GM21390 (cell line): Measurements from ENCODE around the gene NUPR1.
"Not testable (repeated sequence)": the region's sequence is repeated elsewhere in the genome, so short reads cannot be mapped to it uniquely, and the experiment has no call there.

Experiments used
- ATAC-seq: cut with Tn5 transposase; IDR thresholded peaks from one replicate; pipeline ENCODE4 v1.9.1; 2021; ENCODE audit not compliant: unreplicated experiment

Gene NUPR1

GRCh38 chr16:28555561-28555960 lies 16.8 kb upstream of the NUPR1 start:
- no peak for ATAC-seq

GRCh38 chr16:28554634-28555423 lies 16.1 kb upstream of the NUPR1 start:
- ATAC-seq: no peak

DNA sequence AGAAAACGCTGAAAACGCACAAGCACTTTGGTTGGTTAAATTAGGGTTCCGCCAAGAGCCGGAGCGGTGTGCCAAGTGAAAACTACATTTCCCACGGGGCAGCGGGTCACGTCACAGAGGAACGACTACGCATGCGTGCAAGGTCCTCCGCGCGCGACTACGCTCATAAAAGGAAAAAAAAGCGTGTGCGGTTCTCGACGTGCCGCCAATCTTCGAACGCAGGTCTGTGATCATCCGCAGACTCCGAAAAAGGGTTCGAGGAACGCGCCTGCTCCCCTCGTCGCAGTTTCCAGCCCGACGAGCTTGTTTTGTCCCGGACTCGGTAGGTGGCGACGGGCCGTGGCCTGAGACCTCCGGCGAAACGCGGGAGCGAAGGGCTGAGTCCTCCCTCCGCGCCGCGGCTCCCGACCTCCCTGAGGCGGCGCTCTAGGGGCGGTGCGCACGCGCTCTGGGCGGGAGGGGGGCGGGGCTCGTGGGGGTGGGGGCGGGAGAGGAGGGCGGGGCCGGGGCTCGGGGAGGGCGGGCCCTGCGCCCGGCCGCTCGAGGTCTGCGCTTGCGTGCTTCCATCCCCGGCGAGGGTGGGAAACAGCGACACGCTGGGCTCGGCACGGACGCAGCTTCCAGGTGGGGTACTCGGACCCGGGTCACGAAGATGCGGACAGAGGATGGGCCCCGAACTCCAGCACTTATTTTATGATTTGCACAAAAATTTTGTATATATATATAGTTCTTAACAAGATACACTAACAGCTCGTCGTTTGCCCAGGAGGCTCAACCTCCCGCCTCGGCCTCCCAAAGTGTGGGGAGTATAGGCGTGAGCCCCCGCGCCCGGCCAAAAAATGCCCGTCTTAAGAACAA lies 15.2 kb upstream of the NUPR1 start, which contains the start of gene SGF29:
TSS of gene SGF29 (plus strand) at position 145 of the 858 bp plus-strand sequence. CDS start 27,150 bp downstream, outside the sequence.
- peak; percentile 68 for ATAC-seq

GRCh38 chr16:28549301-28549899 lies 10.6 kb upstream of the NUPR1 start:
- ATAC-seq: no peak

GRCh38 chr16:28548306-28548802 lies 9.6 kb upstream of the NUPR1 start:
- no peak for ATAC-seq

GRCh38 chr16:28546626-28547025 lies 7.9 kb upstream of the NUPR1 start:
- ATAC-seq: no peak

- not testable (repeated sequence) for ATAC-seq
These were observed 7.2 kb upstream of the NUPR1 start for GRCh38 chr16:28545964-28546363.

- ATAC-seq: no peak
These were observed 6.2 kb upstream of the NUPR1 start for GRCh38 chr16:28544998-28545397.

GRCh38 chr16:28543072-28543471 lies 4.3 kb upstream of the NUPR1 start:
- ATAC-seq: no peak

DNA sequence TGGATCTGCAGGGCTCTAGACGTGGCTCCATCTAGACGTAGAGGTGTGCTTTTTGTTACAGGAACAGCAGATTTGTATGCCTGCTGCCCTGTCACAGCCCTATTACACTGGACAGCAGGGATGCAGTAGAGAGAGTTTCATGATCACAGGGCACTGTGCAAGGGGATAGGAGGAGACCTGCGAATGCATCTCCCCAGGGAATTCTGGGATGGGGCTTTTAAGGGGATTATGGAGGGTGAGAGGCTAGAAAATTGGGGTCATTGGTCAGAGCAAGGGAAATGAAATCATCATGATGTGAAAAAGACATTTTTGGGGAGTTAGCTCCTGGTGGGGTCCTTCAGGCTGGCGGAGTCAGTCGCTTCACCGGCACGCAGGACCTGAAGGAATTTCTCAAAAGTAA lies 3.9 kb upstream of the NUPR1 start:
- ATAC-seq: no peak

DNA sequence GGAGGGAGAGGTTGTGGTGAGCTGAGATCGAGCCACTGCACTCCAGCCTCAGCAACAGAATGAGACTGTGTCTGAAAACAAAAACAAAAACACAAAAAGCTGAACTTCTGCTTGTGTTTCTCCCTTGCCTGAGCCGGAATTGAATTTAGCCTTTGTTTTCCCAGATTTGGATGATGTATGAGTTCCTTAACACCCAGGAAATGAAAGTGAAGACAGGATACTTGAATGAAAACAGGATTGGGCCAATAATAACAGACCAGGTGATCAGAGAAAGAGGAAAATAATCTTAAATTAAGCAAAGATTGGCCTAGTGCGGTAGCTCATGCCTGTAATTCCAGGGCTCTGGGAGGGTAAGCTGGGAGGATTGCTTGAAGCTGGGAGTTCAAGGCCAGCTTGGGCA lies 1.6 kb upstream of the NUPR1 start:
- ATAC-seq: no peak

- no peak for ATAC-seq
These were observed 626 bp downstream of the NUPR1 start for GRCh38 chr16:28537964-28538732.

- no peak for ATAC-seq
These were observed 1.7 kb downstream of the NUPR1 start for GRCh38 chr16:28537076-28537475.

DNA sequence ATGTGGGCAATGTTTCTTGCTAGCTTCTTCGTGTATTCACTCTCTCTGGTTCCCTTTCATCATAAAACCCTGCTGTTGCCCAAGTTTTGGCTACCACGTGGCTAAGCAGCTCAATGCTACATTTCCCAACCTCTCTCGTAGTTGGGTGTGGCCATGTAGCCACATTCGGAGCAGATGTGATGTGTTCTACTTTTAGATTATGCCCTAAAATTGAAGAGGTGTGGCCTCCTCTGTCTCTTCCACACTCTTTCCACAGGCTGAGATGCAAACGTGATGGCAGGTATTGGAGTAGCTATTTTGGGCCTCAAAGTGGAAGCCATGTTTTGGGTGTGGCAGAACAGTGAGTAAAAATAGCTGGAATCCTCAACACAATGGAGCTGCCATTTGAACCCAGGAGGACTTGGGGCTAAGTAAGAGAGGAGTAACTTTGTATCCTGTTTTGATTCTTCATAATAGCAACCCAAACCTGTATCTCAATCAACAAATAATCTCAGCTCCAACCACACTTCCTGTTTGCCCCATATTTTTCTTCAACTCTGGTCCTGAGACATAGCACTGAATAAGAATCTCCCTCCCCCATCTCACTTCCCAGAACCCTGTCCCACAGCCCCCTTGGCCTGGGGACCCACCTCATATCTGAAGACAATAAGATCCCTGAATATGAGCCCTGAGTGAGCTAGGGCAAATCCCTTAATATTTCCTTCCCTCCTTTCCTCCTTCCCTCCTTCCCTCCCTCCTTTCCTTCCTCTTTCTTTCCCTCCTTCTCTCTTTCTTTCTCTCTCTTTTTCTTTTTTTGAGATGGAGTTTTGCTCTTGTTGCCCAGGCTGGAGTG lies 4.0 kb downstream of the NUPR1 start:
- ATAC-seq: no peak

DNA sequence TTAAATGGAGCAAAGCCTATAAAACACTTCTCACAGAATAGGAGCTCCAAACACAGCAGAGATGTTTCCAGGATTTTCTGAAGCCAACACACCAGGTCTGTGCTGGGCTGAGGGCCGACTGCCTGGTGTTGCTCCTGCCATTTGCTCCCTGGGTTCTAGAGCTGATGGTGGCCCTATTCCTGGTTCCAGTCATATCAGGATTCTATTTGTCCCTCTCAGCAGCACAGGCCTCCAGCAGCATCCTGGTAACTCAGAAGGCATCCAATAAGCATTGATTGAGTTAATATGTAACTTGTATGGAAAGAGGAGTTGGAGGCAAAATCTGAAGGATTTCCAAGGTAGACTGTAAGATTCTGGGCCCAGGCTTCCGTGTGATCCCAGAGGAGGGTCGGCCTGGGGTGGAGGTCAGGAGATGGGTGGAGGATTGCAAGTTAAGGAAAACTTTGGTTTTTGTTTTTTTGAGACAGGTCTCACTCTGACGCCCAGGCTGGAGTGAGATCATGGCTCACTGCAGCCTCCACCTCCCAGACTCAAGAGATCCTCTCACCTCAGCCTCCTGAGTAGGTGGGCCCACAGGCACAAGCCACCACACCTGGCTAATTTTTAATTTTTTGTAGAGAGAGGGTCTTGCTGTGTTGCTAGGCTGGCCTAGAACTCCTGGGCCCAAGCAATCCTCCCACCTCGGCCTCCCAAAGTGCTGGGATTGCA lies 5.7 kb downstream of the NUPR1 start:
- no peak for ATAC-seq

GRCh38 chr16:28531777-28532744 lies 6.7 kb downstream of the NUPR1 start:
- no peak for ATAC-seq

DNA sequence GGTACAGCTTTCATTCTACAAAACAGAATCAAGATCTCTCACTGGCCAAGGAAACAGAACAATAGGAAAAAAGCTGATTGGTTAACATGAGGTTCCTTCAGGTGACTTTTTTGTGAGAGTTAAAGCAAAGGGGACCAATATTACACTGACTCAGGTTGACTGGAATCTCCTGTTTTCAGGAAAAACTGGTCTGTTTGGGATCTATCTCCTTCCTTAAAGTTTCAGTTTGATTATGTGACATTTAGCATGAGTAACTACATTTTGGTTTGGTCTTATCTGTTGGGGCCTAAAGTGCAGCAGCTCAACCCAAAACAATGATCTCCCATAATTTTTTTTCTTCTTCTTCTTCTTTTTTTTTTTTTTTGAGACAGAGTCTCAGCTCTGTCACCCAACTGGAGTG lies 9.7 kb downstream of the NUPR1 start:
- no peak for ATAC-seq

- no peak for ATAC-seq
These were observed 10.3 kb downstream of the NUPR1 start for GRCh38 chr16:28528463-28528867.
